Stimulated activated CD8-positive, alpha-beta memory T cell treated with anti-CD3 and anti-CD28 coated beads, Interleukin-7, amount 100 ng/mL, for 24 hours (primary cell): ENCODE results near the gene ADAMTS16.

ENCODE experiments used
- DNase-seq: peaks from one replicate; pipeline ENCODE4 v3.0.0-alpha.2; 2020; ENCODE audit warnings: low read depth

ADAMTS16 gene

DNA sequence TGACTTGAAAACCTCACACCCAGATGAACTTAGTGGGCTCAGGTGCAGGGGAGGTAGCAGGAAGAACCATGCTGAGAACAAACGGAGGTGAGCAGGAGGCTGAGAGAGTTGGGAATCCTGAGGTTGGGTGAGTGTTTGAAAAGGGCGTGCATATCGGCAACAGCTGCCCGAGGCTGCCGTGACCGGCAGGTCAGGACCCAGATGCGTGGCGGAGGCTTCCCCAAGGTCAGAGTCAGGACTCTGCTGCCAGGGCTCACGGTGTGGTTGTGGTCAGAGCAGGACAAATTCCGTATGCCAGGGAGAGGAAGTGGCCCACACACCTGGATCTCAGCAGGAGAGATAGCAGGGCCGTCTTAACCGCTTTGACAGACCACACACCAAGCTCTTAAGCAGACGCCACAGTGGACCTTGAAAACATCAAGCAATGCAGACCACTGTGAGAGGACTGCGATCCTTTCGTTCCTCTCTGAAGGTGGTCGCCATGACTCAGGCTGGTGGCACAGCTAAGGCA is 43.1 kb downstream of the ADAMTS16 start:
- DNase-seq, result no peak

DNA sequence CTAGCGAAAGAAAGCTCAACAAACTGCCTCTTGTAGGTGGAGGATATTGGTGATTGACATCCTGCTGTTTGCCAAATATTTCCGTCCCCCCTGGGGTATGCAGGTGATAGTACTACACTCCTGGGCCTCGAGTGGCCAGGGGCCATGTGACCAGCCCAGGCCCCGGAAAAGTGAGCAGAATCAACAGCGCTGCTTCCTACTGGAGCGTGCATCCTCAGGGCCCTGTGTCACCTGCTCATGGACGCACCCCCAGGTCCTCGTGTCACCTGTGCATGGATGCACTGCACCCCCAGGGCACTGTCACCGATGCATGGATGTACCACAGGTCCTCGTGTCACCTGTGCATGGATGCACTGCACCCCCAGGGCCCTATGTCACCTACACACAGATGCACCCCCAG is 43.8 kb downstream of the ADAMTS16 start:
- no peak for DNase-seq

DNA sequence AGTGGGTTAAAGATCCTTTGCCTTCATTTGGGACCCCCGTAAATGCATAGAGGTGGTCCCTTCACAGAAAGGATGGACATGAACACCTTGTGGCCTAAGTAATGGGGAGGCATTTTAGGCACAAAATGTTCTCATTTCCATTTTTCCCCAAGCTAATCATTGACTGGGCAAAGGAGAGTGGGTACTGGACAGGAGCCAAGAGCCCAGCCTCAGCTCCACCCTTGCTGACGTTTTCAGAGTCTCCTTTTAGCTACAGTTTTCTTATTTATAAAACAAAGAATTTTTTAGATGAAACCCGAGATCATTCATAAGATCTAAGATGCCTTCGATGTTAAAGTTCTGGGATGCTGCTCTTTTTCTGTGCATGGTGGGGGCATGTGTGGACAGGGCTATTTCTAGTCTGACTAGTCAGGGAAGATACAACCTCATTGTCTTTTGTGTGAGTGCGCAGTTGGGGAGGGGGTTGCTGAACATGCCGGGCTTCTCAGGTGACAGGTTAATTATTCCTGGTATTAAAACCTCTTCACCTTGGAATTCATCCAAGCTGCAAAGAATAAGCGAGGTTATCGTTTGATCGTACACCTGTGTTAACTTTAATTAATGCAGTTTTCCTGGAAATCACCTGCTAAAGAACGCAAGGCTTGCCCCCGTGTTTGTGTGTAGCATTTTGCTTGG is 48.4 kb downstream of the ADAMTS16 start:
- DNase-seq, result no peak

DNA sequence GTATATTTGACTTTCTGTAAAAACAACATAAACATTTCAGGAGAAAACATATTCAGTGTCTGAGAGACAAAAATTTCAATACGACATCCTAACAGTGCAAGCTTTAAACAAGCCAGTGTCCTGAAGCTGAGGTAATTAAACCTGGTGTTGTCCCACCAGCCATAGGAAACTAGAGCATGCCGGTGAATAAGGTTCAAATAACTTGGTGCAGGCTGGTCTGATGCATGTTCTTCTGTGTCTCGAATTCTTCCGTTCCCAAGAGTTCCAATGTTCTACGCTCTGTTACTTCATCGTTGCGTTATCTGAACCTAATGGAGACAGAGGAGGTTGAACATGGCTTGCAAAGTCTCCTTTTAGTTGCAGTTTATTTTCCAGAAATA is 48.9 kb downstream of the ADAMTS16 start:
- DNase-seq, result no peak

DNA sequence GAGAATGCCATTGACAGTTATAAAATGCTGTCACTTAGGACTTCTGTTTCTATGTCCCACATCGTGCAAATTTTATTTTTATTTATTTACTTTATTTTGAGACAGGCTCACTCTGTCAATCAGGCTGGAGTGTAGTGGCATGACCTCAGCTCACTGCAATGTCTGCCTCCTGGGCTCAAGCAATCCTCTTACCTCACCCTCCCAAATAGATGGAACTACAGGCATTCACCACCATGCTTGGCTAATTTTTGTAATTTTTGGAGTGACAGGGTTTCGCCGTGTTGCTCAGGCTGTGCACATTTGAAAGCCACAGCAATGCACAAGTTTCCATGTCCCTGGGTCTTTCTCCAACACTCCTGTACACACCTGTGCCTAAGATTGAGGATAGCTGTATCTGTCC is 51.8 kb downstream of the ADAMTS16 start:
- no peak for DNase-seq

DNA sequence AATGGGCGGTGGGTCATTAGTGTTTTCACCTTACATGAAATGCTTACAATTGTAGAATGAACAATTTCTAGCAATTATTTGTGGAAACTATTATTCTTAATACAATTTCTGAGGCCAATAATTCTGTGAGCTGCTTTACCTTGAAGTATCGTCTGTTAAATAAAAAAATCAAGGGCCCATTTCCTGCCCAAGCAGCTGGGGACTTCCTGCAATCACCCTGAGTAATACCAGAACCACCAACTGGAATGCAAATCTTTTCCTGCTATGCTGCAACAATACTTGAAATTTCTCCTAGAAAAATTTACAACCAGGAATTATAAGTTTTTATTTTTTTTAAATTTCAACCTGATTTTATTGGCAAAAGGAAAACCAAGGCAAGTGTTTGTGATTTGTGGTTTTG is 52.6 kb downstream of the ADAMTS16 start:
- DNase-seq, result no peak

DNA sequence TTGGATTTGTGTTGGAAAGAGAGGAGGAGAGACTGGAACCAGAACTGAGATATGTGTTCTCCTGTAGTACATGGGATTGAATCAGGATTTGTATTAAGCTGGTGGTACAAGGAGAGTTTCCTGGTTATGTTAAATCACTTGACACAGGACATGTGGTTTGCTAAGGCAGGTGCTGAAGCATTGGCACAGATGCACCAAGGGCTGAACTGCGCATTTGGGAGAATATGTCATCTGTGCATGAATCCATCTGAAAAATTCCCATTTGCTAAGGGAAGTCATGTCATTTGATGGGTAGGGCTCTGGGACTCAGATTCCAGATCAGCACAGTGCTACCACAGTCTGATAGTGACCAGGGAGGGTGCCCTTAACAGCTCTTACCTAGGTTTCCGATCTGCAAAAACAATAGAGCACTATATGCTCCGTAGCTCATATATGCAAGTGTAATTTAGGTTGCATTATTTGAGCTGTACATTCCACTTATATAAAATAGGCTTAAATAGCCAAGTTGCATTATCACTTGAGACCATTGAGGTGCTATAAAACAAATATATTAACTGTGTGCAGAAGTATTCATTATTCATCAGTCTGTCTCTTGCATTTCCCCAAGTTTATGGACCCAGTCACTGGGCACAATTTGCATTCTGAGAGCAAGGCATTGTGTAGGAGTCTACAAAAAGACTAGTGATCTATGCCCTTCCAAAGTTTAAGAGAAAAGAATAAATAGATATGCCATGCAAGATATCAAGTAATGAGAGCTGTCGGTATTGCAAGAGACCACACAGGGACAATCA is 55.2 kb downstream of the ADAMTS16 start:
- no peak for DNase-seq

DNA sequence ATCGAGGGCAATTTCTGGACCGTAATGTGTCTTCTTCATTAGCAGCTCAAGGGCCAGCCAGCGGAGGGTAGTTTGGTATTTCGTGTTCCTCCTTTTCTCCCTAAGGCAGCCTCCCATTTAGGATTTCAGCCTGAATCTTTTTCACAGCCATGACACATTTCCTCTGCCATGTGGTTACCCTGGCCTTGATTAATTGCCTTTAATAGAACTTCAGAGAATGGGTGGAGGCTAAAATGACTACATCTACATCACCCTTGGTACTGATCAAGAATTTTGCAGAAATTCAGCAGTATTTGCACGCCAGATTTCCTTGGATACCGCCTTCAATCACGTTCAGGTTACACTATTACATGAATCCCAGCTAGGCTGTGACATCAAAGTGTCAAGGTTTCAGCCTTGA is 58.0 kb downstream of the ADAMTS16 start:
- no peak for DNase-seq

DNA sequence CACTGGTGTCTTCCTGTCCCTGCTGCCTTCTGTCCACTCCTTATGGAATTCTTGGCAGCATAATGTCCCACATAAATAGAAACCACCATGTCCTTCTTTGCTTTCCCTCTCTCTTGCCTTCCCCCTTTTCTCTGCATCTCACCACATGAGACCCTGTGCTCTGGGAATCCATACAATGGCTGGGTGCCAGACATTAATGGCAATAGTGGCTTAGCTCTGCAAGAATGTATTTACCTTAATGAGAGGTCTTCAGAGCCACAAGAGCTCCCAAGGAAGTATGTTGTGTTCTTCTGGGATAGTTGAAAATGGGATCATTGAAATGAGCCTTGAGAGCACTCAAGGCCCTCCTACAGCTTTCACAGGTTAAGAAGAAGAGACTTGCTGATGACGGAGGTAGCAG is 58.7 kb downstream of the ADAMTS16 start:
- DNase-seq, result no peak

DNA sequence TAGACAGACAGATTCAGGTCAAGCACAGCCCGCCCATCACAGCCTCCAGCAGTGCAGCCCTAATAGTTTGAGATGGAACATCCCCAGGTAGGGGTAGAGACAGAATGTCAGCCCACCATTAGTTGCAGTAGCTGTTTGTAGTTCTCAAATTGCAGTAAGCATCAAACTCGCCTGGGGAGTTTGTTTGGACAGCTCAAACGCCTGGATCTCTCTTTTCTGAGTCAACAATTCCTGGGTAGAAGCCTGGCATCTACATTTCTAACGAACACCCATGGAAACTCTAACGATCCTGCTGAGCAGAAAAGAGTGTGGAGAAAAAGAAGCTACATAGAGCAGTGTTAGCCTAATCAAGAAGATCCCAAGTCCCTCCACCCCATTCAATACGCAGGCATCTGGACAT is 59.4 kb downstream of the ADAMTS16 start:
- DNase-seq, result no peak

DNA sequence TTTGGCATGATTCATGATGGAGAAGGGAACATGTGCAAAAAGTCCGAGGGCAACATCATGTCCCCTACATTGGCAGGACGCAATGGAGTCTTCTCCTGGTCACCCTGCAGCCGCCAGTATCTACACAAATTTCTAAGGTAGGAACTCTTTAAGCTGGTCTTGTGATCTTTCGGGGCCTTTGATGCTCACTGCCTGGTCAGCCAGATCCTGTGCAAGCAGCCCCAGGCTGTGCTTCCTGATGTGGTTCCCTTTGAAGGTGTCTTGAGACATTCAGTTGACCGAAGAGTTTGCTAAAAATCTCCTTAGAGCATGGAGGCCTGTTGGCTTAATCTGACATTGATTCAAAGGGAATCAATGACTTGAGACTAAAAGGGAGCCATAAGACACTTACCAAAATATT is 60.0 kb downstream of the ADAMTS16 start:
- no peak for DNase-seq

DNA sequence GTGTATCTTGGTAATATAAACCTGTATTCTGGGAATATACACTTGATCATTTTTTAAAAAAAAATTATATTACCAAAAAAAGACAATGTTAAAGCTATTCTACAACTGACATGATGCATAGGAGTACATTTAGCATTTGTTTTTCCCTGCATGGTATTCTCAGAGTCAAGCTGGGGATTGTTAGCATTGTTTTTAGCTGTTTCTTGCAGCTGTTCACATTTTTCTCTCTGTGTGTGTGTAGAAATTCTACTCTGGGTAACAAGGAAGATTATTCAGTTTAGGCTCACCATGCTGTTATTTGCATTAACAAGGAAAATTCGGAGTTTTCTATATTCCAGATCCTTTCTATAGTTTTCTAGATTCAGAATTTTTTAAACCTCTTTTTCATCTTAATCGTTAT is 62.2 kb downstream of the ADAMTS16 start:
- no peak for DNase-seq

DNA sequence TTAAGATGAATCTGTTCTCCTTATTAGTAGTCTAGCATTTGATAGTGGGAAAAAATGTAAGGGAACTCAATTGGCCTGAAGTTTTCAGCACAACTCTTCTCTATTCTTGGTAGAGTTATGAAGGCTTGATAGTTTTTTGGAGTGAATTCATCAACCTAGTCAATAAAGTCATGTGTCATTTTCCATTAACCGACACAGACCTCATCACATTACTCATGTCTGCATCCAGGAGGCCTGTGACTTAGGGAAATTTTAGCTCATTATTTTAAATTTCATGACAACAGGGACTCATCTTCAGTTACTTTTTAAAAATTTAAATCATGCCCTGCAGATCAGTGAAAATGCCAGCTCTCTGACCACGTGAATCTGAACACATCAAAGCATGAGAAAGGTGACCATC is 63.3 kb downstream of the ADAMTS16 start:
- DNase-seq, result no peak

DNA sequence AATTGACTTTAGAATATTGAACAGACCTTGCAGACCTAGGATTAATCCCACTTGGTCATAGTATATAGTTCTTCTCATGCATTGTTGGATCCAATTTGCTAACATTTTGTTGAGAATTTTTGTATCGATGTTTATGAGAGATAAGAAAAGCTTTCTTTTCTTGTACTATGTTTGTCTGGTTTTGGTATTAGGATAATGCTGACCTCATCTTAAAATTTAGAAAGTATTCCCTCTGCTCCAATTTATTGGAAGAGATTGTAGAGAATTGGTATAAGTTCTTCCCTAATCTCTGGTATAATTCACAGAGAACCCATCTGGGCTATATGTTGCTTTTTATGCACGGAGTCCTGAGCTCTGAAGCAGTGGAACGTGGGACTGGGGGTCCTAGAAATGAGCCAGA is 67.7 kb downstream of the ADAMTS16 start:
- DNase-seq, result no peak

DNA sequence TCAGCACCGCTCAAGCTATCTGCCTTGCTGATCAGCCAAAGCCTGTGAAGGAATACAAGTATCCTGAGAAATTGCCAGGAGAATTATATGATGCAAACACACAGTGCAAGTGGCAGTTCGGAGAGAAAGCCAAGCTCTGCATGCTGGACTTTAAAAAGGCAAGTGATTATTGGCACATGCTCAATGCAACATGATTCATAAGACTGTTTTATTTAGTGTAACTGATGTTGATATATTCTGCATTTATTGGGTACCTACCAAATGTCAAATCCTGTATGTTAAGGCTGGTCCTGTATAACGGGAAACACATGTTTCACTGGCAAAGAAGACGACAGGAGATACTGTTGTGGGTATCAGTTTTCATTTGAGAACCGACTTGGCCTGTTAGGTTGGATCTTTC is 69.0 kb downstream of the ADAMTS16 start:
- no peak for DNase-seq

DNA sequence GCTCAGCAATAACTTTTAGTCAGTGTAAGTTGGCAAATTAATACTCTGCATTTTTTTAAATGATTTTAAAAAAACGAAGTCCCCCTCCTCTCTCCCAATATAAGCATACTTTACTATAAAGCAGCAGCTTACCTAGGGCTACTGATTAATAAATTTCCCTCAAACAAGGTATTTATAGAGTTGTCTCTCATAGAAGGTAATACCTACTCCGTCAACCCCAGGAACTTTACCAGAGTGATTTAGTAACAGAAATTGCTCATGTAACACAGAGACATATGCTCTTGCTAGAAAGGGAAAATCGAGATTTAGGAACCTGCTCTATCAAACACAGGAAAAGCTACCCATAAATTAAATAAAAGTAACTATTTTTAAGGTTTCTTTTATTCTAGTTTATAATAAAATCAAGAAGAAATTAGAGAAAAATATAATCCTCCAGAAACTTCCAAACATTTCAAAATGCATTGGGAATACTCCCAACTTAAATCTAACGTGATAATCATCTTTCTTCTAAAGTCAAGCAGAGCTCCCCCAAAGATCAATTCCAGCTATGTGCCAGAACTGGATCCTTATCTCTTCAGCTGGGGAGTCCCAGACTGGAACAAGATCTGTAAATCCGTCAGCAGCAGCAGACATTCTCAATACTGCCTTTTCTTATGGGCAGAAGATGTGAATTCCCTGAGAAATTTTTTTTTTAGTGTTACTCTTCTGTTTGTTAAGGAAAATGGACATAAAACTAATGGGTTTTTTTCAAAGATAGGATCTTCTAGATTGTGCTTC is 69.6 kb downstream of the ADAMTS16 start:
- no peak for DNase-seq

DNA sequence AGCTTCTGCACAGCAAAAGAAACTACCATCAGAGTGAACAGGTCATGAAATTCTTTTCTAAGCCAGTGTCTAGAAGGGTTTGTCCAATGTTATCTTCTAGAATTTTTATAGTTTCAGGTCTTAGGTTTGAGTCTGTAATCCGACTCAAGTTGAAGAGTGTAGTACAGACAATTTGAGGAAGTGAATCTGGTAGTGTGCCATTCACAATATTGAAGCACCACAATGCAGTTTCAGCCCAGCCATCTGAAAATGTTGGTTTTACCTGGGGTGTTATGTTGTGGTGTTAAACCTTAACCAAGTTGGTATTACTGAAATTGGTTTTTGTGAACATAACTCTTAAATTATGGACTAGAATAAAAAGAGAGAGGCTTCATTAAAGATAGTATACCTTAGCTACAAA is 77.2 kb downstream of the ADAMTS16 start:
- no peak for DNase-seq

DNA sequence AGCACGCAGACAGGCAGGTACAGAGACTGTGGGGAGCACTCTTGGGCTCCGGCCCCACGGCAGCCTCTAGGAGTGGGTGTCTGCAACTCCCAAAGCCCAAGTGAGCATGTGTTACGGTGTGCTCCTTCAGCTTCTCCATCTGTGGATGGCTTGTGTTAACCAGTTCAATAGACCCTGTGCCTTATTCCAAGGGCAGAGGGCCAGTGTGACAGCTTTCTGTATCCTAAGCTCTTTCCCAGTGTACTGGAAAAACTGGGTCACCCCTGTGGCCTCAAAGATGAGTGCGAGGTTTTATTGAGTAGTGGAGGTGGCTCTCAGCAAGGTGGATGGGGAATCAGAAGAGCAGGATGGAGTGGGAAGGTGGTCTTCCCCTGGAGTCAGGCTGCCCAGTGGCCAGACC is 78.3 kb downstream of the ADAMTS16 start:
- no peak for DNase-seq

DNA sequence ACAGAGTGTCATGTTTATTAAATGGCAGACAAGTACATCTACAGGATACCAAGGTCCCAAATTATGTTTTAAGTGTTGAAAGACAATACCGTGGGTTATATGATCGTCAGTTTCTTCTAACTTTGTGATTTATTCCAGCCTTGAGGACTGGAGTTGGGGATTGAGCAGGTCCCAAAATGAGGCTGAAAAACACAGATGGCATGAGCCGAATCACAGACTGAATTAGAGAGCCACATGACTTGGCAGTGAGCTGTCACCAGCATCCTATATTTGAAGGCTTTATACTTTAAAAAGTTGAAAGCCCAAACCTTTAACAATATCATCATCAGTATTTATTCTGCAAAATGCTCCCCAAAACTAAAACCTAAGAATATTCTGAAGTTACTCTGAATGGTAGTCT is 79.4 kb downstream of the ADAMTS16 start:
- DNase-seq, result no peak

DNA sequence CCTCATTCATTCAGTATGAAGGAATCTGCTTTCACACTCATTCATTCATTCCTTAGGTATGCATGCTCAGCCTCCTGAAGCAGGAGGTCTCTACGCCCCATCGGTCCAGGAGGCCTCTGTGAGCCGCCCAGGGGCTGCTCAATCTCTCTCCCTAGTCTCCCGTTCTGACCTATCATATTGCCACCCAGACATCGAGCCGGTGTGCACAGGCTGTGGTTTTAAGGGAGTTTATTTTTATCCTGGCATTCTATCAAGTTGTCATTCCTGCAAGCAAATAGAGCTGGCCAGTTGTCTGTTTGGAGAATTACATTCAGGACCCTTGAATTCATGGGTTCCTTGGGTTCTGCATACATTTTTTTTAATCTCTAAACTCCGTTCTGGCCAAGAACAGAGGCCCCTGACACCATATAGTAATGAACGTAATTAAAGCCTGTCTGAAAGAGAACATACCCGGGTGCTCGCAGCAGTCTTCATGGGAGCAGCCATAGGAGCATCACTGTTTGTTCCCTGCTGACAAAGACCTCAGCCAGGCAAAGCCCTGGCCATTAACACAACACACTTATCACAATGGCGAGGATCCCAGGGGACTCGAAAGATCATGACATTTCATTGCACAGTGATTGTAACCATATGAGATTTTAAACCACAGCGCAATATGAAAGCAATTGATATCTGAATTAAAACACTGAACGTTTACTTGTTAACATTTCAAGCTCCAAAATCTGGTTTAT is 80.9 kb downstream of the ADAMTS16 start:
- DNase-seq, result no peak

DNA sequence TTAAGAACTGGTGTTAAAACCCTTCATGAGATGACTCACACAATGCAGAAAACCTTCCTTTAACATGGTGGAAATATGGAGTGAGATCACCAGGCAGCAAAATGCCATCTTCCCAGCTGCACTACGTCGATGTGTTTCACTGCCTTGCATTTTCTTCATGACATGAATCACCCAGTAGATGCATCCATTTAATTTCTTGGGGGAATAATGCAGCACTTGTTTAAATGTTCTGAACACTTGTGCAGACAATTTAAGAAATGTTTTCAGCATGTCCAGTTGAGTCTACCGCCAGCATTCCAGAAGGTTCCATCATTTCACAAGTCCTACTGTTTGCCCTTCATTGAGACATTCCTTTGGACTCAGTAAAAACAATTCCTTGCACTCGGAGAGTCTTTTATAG is 81.6 kb downstream of the ADAMTS16 start:
- DNase-seq, result no peak

DNA sequence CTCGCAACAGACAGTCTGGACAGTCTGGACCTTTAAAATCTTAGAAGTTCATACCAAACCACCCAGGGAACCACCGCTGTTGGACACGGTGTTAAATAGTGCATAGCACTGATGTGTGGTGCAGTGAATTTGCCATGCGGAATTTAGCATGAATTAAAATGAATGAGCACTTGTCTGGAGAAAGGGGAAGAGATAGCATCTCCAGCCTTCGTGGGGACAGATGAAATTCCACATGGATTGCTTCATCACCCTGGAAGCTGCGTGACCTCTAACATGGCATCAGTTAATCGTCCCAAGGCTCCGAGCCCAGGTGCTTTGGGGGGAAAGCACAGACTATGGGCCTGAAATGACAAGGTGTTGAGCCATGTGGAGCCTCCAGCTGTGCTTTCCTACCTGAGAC is 91.4 kb downstream of the ADAMTS16 start:
- no peak for DNase-seq
